SJCRH30 (cell line): ENCODE results near the gene KRT74. TPM values are rescaled to one million over a fixed set of nuclear protein-coding genes. Genes with fewer than 3 reads are reported as not detected.
A peak's percentile ranks its signal among the peaks of the same experiment; 100 is the strongest.

Experiments
- DNase-seq, 2 experiments: peaks; one replicate each; pipeline ENCODE4 v3.0.0-alpha.2; 2015 to 2020
- H3K27ac ChIP-seq: fragments of 250-450 bp; sonication (Bioruptor Pico); 2 replicates; pipeline ENCODE4 v1.5.1; 2020; ENCODE audit warnings: mild to moderate bottlenecking, moderate library complexity
- H3K27me3 ChIP-seq: fragments of 250-450 bp; sonication (Bioruptor Pico); 2 replicates; pipeline ENCODE4 v1.5.1; 2020; ENCODE audit warnings: mild to moderate bottlenecking, moderate library complexity
- H3K36me3 ChIP-seq: fragments of 250-450 bp; sonication (Bioruptor Pico); 2 replicates; pipeline ENCODE4 v1.5.1; 2020; ENCODE audit warnings: mild to moderate bottlenecking, moderate library complexity
- H3K4me1 ChIP-seq: fragments of 250-450 bp; sonication (Bioruptor Pico); 2 replicates; pipeline ENCODE4 v1.5.1; 2020; ENCODE audit warnings: mild to moderate bottlenecking, moderate library complexity
- H3K4me3 ChIP-seq: fragments of 250-450 bp; sonication (Bioruptor Pico); 2 replicates; pipeline ENCODE4 v1.5.1; 2020; ENCODE audit warnings: mild to moderate bottlenecking, moderate library complexity
- H3K9me3 ChIP-seq: fragments of 250-450 bp; sonication (Bioruptor Pico); replicated peaks from 2 replicates; pipeline ENCODE4 v1.5.1; 2020; ENCODE audit warnings: mild to moderate bottlenecking, moderate library complexity
- total RNA-seq: library from RNA; depleted of rRNA; stranded (reverse); fragments of >200 nt; shearing (Covaris generic); gene quantifications from 2 replicates; pipeline ENCODE4 v1.2.3, GENCODE V29; 2014

Gene KRT74
- total RNA-seq, 1 experiment from 2014 or later, result not detected

DNA sequence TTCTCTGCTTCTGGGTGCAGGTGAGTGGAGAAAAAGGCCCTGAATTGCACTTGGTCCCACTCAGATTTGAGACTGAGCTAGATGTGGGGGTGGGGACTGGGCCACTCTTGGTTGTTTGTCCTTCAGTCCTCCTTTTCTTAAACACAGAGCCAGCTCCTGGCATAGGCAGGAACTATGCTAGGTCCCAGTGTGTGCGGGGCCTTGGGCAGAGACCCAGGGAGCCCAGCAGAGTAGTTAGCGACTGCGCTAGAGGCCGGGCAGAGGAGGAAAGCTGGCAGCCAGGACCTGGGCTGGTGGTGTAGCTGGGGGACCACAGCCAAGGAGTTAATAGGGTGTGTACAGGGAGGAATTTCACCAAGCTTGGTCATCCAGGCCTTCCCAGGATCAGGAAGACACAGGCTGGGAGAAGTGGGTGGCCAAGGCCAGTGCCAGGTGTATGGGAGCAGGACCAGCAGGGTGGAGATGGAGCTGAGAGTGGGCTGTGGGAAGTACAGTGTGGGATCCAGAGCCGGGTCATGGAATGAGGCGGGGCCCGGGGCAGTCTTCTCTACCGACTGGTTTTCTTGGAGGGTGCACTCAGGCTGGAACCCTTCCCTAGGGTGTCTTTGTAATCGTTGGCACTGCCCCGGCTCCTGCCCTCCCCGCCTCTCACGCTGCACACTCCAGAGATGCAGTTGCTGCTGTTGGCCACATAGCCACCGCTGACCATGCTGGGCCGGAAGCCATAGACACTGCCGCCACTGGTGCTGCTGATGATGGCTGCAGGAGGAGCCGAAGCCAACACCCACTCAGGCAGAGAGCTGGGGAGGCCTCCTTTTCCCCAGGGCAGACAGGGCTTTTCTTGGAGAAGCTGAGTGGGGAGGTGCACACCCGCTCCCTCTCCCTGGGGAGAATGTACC, 29.4 kb downstream of the KRT74 start:
- Histone ChIP-seq H3K36me3 (no peaks in the 10 kb centered on the region), H3K27ac (no peak overlapping the region), H3K27me3 (0 out of 2 replicates have a peak, but pooled peaks cover 4% of the 10 kb centered on the region), H3K4me1 (no peaks in the 10 kb centered on the region), H3K9me3 (no peaks in the 10 kb centered on the region), H3K4me3 (no peak overlapping the region)
- no peak for DNase-seq

DNA sequence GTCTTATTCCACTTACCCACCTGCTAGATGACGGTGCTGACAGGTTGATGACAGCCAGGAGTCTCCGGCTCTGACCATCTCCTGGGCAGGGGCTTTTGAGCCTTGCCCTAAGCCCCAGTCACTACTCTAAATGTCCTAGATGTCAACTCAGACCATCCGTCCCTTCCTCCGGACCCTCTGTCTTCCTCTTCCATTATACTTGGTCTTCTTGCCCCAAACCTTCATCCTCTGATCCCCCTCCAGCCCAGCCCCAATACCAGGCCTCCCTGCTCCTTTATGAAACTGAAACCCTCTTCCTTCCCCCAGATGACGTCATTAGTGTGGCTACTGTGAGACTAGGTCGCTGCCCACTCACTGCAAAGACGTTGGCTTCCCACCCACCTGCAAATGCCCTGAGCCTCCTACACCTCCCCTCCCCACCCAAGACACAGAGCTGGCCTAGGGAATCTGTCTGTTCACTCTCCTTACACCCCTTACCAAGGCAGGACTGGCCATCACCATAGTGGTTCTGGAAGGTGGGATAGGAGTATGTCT, 30.8 kb downstream of the KRT74 start:
- no peaks in the 10 kb centered on the region for H3K36me3 ChIP-seq
- H3K4me1 ChIP-seq, result peaks cover 4% of the 10 kb centered on the region; the same call in 1 of the 2 replicates
- no peak for DNase-seq

DNA sequence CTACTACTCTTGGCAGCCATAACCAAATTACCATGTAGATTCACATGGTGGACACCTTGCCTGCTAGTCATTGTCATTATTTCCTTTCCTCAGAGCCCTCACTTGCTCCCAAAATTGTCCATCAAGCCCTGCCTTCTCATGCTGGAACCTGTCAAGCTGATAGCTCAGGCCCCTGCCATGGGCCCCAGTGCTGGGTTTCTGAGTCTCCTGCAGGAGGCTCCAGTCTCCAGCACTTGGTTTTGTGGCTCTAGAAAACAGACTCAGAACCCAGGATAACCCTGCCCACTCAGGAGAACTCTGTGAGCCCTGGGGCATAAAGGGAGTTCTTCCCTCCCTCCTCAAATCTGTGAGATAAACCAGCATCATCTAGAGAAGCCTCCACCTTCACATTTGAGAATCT, 31.5 kb downstream of the KRT74 start:
- DNase-seq, result no peak
- Histone ChIP-seq H3K9me3 (no peaks in the 10 kb centered on the region), H3K27ac (no peak overlapping the region), H3K36me3 (no peaks in the 10 kb centered on the region), H3K27me3 (0 out of 2 replicates have a peak, but pooled peaks cover 4% of the 10 kb centered on the region), H3K4me1 (peaks cover 4% of the 10 kb centered on the region; the same call in 1 of the 2 replicates), H3K4me3 (no peak overlapping the region)

More for the DNA sequence above, 30.8 kb downstream of the KRT74 start:
- no peaks in the 10 kb centered on the region for H3K9me3 ChIP-seq
- H3K27me3 ChIP-seq, result 0 out of 2 replicates have a peak, but pooled peaks cover 4% of the 10 kb centered on the region
- H3K4me3 ChIP-seq, result no peak overlapping the region
- H3K27ac ChIP-seq, result no peak overlapping the region

DNA sequence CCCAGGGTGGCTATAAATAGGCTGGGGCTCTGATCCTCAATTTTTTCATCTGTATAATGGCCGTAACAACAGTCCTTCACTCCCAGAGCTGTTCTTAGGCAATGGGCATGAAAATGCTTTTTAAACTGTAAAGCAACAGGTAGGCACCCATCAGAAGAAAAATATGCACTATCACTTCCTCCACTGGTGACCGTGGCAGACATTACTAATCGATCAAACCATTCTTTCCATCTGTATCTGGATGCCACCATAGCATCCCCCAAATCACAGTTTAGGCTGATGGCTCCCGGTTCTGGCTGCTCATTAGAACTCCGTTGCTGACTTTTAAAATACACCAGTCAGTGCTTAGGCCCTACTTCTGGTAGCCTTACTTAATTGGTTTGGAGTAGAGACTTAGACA, 31.9 kb downstream of the KRT74 start:
- Histone ChIP-seq H3K9me3 (no peaks in the 10 kb centered on the region), H3K4me1 (peaks cover 4% of the 10 kb centered on the region; the same call in 1 of the 2 replicates), H3K4me3 (no peak overlapping the region), H3K27ac (no peak overlapping the region), H3K27me3 (0 out of 2 replicates have a peak, but pooled peaks cover 4% of the 10 kb centered on the region), H3K36me3 (no peaks in the 10 kb centered on the region)
- DNase-seq, result no peak

DNA sequence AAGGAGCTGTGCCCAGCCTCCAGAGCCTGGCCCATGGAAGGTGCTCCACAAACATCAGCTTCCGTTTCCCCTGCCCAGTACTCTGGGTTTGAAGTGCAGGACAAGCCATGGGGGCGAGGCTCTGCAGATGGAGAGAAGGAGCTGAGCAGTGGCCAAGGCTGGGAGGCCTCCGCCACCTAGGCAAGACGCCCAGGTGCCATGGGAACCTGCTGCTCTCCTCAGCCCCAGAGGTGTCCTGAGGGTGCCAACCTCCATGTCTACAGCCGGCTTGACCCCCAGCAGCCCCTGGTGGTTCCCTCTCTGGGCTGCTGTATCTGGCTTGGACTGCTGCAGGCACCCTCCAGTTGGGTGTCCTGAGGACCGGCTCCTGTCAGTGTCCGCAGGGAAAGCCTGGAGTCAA, 33.1 kb downstream of the KRT74 start:
- DNase-seq, result no peak
- Histone ChIP-seq H3K9me3 (no peaks in the 10 kb centered on the region), H3K4me3 (no peak overlapping the region)

DNA sequence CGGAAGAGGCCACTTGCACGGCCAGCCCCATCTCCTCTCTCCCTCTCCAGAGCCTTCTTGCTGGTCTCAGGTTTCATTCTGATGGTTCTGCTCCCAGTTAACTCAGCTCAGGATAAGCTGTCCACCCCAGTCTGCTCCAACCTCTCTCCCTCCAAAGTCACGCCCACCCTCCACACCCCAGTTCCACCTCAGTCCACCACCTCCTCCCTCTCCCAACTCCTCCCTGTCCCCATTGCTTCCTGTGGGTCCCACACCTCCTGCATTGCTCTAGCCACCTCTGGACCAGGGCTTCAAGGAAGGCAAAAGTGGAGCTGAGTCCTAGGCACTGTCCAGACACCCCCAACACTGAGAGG, 33.8 kb downstream of the KRT74 start:
- Histone ChIP-seq H3K27me3 (no peaks in the 10 kb centered on the region), H3K36me3 (no peaks in the 10 kb centered on the region), H3K4me1 (peaks cover 4% of the 10 kb centered on the region; the same call in 1 of the 2 replicates), H3K9me3 (no peaks in the 10 kb centered on the region), H3K27ac (no peak overlapping the region), H3K4me3 (no peak overlapping the region)
- no peak for DNase-seq

More for the DNA sequence above, 33.1 kb downstream of the KRT74 start:
- peaks cover 4% of the 10 kb centered on the region; the same call in 1 of the 2 replicates for H3K4me1 ChIP-seq
- H3K36me3 ChIP-seq, result no peaks in the 10 kb centered on the region
- 0 out of 2 replicates have a peak, but pooled peaks cover 4% of the 10 kb centered on the region for H3K27me3 ChIP-seq
- H3K27ac ChIP-seq, result no peak overlapping the region

DNA sequence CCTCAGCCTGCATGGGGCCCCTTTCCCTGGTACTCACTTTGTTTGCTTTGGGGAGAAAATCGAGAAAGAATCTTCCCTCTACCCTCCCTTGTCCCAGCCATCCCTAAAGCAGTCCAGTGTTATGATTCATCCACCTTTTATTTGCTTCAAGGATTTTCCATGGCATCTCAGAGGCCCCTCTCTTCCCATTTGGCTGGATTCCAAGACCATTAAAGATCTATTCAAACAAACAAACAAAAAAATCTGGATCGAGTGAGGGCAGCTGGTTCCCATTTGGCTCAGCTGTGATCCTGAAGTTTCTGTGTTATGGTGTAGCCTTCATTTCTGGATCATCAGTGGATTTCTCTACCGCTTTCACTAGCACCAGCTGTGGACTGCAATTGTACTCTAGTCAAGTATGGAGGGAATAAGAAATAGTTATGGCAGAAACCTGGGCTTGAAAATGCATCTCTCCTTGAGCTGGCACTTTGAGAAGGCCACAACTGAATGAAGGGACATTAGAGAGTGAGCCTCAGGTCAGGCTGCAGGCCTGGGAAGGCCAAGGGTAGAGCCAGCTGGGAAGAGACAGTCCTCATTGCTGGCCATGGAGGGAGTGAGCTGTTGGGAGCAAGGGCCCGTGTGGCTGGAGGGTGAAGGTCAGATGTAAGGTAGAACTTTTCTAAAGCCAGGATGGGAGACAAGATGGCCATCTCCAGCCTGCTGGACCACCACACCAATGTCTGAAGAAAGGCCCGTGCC, 34.4 kb downstream of the KRT74 start:
- Histone ChIP-seq H3K9me3 (no peaks in the 10 kb centered on the region), H3K4me1 (peaks cover 4% of the 10 kb centered on the region; the same call in 1 of the 2 replicates), H3K27me3 (no peaks in the 10 kb centered on the region), H3K4me3 (no peak overlapping the region), H3K36me3 (no peaks in the 10 kb centered on the region), H3K27ac (no peak overlapping the region)
- DNase-seq, result peak in 1 of 2 experiments; percentile 41

DNA sequence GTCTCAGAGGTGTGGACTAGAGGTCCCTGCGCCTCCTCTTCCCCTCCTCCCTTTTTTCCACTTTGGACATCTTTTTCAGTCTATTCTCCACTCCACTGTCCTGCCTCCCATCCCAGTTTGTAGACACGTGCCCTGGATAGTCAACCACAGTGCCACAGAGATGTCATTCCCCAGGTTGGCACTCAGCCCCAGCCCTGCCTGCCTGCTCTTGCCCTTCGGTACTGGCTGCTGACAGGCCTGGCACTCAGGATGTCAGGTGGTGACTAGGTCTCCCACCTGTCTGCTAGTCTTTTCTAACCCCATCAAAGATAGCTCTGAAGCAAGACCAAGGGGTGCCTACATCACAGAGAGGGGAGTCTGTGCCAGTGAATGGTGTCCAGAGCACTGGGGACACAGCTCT, 36.5 kb downstream of the KRT74 start:
- DNase-seq, result no peak
- Histone ChIP-seq H3K4me1 (peaks cover 4% of the 10 kb centered on the region; the same call in 1 of the 2 replicates), H3K27me3 (0 out of 2 replicates have a peak, but pooled peaks cover 3% of the 10 kb centered on the region), H3K27ac (no peak overlapping the region), H3K36me3 (no peaks in the 10 kb centered on the region), H3K4me3 (no peak overlapping the region), H3K9me3 (no peaks in the 10 kb centered on the region)

DNA sequence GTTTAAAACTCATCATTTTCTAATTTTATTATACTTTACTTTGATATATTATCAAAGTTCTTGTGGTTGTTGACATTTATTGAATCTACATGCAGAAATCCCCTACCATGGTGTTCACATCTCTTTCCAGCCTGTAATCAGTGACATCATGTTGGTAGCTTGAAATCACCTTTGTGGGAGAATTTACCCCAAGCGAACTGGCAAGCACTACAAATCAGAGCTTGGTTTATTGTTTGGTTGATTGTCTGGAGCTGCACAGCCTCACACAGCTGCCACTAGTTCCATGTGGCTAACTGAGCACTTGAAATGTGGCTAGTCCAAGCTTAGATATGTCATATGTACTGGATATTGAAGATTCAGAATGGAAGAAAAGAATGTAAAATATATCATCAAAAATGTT, 38.1 kb downstream of the KRT74 start:
- no peaks in the 10 kb centered on the region for H3K9me3 ChIP-seq
- peaks cover 4% of the 10 kb centered on the region; the same call in 1 of the 2 replicates for H3K4me1 ChIP-seq
- no peak overlapping the region for H3K4me3 ChIP-seq
- H3K27ac ChIP-seq, result no peak overlapping the region
- H3K36me3 ChIP-seq, result no peaks in the 10 kb centered on the region
- 0 out of 2 replicates have a peak, but pooled peaks cover 3% of the 10 kb centered on the region for H3K27me3 ChIP-seq
- DNase-seq, result no peak

DNA sequence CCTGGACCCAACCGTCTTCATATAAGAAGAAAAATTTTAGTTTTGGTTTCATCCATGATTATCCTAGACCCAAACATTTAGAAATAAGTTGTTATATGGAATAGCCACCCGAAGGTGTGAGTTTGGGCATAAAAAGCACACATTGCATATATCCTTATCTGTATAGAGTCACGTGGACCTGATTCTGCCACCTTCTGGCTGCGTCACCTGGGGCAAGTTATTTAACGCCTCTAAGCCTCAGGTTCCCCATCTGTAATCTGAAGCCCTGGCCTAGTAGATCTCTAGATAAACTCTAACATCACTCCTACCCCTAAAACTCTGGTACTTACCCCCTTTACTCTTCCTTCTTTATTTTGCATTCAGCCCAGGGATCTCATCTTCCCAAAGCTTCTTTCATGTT, 39.2 kb downstream of the KRT74 start:
- H3K4me3 ChIP-seq, result no peak overlapping the region
- H3K36me3 ChIP-seq, result no peaks in the 10 kb centered on the region
- DNase-seq, result no peak
- H3K9me3 ChIP-seq, result no peaks in the 10 kb centered on the region
- H3K27ac ChIP-seq, result no peak overlapping the region
- H3K4me1 ChIP-seq, result peaks cover 4% of the 10 kb centered on the region; the same call in 1 of the 2 replicates
- peaks cover 3% of the 10 kb centered on the region; the same call in 1 of the 2 replicates for H3K27me3 ChIP-seq

DNA sequence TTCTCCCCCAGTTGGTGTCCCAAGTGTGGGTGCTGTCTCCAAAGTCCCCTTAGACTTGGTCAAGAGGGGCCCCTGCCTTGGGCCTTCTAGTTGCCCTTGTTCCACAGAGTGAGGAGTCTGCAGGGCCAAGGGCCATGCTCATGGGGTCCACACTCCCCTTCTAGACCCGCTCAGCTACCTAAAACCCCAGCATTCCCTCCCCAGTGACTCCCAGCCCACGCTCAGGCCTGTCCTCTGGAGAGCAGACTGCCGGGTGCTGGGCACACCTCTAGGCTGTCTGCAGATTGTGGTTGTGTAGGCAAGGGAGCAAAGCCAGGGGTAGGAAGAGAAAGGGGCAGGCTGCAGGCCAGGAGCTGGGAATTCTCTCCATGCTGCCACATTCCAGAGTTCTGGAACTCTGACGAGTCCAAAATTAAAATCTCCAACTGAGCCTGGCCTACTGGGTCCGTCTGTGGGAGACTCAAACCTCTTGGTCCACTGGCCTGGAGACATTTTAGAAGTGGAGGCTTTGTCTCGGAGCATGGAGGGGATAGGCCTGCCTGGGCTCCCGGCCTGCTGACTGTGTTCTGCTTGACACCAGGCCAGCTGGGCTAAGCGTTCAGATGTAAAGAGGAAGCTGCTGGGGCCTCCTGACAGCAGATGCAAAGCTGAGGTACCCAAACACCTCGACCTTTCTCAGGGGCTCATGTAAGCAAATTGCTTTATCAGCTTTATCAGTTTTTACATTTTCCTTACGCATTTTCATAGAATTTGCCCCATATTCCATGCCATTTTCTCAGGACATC, 39.8 kb downstream of the KRT74 start:
- no peak overlapping the region for H3K4me3 ChIP-seq
- no peaks in the 10 kb centered on the region for H3K36me3 ChIP-seq
- DNase-seq, result no peak
- H3K27me3 ChIP-seq, result peaks cover 3% of the 10 kb centered on the region; the same call in 1 of the 2 replicates
- H3K4me1 ChIP-seq, result peaks cover 3% of the 10 kb centered on the region; the same call in 1 of the 2 replicates
- H3K27ac ChIP-seq, result no peak overlapping the region
- no peaks in the 10 kb centered on the region for H3K9me3 ChIP-seq

DNA sequence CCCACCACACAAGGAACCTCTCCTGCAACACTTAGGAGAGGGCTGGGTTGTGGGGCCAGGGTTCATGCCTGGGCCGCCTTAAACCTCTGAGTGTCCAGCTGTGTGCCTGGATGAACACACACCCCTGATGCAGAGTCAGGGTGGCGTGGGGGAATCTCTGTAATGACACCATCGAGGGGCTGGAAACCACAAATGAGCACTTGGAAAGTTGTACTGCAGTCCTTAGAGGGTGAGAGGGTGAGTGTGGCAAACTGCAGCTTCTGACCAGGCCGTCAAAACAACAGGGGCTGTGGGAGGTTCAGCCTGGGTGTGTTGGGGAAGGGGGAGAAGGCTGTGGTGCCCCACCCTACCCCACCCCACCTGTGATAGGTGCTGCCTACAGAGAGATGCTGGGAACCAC, 41.0 kb downstream of the KRT74 start:
- Histone ChIP-seq H3K4me3 (no peak overlapping the region), H3K4me1 (no peaks in the 10 kb centered on the region), H3K27me3 (peaks cover 3% of the 10 kb centered on the region; the same call in 1 of the 2 replicates), H3K9me3 (no peaks in the 10 kb centered on the region), H3K27ac (no peak overlapping the region), H3K36me3 (no peaks in the 10 kb centered on the region)
- no peak for DNase-seq

DNA sequence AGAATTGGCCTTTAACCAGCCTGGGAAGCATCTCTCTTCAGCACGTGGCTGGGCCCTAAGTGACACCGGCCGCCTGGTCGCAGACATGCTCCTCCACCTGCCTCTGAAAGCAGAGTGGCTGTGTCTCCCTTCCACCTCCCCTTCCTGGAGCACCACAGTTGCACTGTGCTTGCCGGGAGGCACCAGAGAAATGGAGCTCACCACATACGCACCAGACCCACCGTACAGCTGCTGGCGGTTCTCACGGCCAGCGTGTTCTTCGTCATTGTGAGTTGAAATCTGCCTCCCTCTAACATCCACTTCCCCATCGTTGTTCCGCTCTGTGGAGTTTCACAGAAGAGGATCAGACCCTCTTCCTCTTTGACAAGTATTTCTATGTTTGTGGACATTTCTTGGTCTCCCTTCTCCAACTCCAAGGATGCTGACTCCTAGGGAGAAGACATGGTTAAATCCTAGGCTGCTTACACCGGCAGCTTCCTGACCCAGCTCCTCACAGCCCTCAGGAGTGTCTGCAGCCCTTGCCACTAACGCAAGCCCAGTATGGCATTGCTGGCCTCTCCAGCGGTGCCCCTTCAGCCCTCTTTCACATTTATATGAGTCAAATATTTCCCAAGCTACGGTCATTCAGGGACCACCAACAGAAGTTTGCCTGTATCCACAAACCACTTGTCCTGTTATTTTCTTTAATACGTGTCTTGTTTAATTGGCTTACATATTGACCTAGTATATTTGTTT, 41.9 kb downstream of the KRT74 start:
- H3K4me1 ChIP-seq, result no peaks in the 10 kb centered on the region
- H3K36me3 ChIP-seq, result no peaks in the 10 kb centered on the region
- H3K9me3 ChIP-seq, result no peaks in the 10 kb centered on the region
- peaks cover 3% of the 10 kb centered on the region; the same call in 1 of the 2 replicates for H3K27me3 ChIP-seq
- no peak overlapping the region for H3K27ac ChIP-seq
- no peak overlapping the region for H3K4me3 ChIP-seq
- DNase-seq, result no peak
